ENCODE results near the gene PARD3B. TPM values are rescaled to one million over a fixed set of nuclear protein-coding genes. Genes with fewer than 3 reads are reported as not detected.

Gene PARD3B
- total RNA-seq, 6 experiments from 2014 or later = 5.3 to 11.2 (median 8.3) TPM

GRCh38 chr2:204842068-204842467 lies 296.8 kb downstream of the PARD3B start:
- H3K4me1 ChIP-seq = peaks cover 0 to 6% (median 0%) of the 10 kb centered on the region in 4 donors
- no peak overlapping the region for H3K4me3 ChIP-seq
- no peak overlapping the region for H3K27ac ChIP-seq
- no peaks in the 10 kb centered on the region for H3K36me3 ChIP-seq
- no peaks in the 10 kb centered on the region for H3K9me3 ChIP-seq
- 100% methylated on average over 1 of the region's 1 CpG for WGBS (ENCODE audit: insufficient coverage, low coverage, low lambda C conversion rate, missing lambda C conversion rate)
- intact Hi-C loops (cut with DNase I) = no loop called here
- no peaks in the 10 kb centered on the region for H3K27me3 ChIP-seq
- ATAC-seq (no peak), DNase-seq (no peak)
- TF ChIP-seq POLR2A (IDR thresholded peaks at IDR 0.05) = no peak
- TF ChIP-seq, protein P1, sequence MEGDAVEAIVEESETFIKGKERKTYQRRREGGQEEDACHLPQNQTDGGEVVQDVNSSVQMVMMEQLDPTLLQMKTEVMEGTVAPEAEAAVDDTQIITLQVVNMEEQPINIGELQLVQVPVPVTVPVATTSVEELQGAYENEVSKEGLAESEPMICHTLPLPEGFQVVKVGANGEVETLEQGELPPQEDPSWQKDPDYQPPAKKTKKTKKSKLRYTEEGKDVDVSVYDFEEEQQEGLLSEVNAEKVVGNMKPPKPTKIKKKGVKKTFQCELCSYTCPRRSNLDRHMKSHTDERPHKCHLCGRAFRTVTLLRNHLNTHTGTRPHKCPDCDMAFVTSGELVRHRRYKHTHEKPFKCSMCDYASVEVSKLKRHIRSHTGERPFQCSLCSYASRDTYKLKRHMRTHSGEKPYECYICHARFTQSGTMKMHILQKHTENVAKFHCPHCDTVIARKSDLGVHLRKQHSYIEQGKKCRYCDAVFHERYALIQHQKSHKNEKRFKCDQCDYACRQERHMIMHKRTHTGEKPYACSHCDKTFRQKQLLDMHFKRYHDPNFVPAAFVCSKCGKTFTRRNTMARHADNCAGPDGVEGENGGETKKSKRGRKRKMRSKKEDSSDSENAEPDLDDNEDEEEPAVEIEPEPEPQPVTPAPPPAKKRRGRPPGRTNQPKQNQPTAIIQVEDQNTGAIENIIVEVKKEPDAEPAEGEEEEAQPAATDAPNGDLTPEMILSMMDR (IDR thresholded peaks at IDR 0.05) = no peak

DNA sequence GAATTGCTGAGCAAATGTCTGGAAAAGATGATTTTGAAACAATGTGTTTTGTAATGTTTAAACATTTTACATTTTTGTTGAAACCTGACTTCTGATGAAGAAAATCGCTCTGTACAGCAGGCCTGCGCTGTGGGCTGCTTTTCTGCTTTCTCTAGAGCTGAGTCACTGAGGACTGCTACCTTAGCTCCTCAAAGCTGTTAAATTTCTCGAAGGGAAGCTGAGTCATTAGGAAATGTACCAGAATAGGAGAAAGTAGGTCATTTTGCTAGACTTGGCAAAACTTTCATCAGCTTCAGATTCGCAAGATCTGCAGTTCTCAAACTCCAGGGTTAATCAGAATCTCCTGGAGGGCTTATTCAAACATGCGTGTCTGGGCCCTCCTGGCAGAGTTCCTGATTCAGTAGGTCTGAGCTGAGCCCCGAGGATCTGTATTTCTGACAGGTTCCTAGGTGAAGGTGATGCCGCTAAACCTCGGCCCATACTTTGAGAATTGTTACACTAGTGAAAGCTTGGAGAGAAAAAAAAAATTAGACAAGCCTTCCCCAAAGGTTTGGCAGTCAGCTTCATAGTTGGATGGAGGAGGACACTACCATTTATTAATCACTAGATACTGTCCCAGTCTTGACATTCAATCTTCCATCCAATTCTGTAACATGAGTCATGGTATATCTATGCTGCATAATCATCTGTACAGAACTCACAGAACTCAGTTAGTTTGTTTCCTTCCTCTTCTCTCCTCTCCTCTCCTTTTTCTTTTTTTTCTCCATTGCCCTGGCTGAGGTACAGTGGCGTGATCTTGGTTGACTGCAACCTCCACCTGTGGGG lies 297.6 kb downstream of the PARD3B start:
- Histone ChIP-seq H3K4me1 (peaks cover 0 to 6% (median 0%) of the 10 kb centered on the region in 4 donors), H3K36me3 (no peaks in the 10 kb centered on the region), H3K27me3 (no peaks in the 10 kb centered on the region), H3K4me3 (no peak overlapping the region), H3K27ac (no peak overlapping the region), H3K9me3 (no peaks in the 10 kb centered on the region)
- WGBS (ENCODE audit: insufficient coverage, low coverage, low lambda C conversion rate, missing lambda C conversion rate) = 54% methylated on average over 9 of the region's 9 CpGs
- intact Hi-C loops (cut with DNase I) = no loop called here
- TF ChIP-seq, protein P1 (IDR thresholded peaks at IDR 0.05) = no peak
- no peak for TF ChIP-seq POLR2A (IDR thresholded peaks at IDR 0.05)
- DNase-seq = no peak
- ATAC-seq = peak; percentile 28 to 81 (median 54)

- Histone ChIP-seq H3K9me3 (no peaks in the 10 kb centered on the region), H3K27ac (no peak overlapping the region), H3K27me3 (no peaks in the 10 kb centered on the region), H3K4me3 (no peak overlapping the region), H3K36me3 (no peaks in the 10 kb centered on the region), H3K4me1 (peaks cover 0 to 6% (median 0%) of the 10 kb centered on the region in 4 donors)
- no peak for TF ChIP-seq POLR2A (IDR thresholded peaks at IDR 0.05)
- TF ChIP-seq, protein P1 (IDR thresholded peaks at IDR 0.05) = no peak
- DNase-seq = no peak
- intact Hi-C loops (cut with DNase I) = no loop called here
- no peak for ATAC-seq
- WGBS (ENCODE audit: insufficient coverage, low coverage, low lambda C conversion rate, missing lambda C conversion rate) = 87% methylated on average over 4 of the region's 4 CpGs
Measured at GRCh38 chr2:204846471-204846870, 301.2 kb downstream of the PARD3B start.

GRCh38 chr2:204849892-204850291 lies 304.6 kb downstream of the PARD3B start:
- Histone ChIP-seq H3K9me3 (no peaks in the 10 kb centered on the region), H3K27me3 (no peaks in the 10 kb centered on the region), H3K4me3 (no peak overlapping the region), H3K4me1 (no peaks in the 10 kb centered on the region), H3K27ac (no peak overlapping the region), H3K36me3 (no peaks in the 10 kb centered on the region)
- no peak for ATAC-seq
- TF ChIP-seq, protein P1 (IDR thresholded peaks at IDR 0.05) = no peak
- no peak for TF ChIP-seq POLR2A (IDR thresholded peaks at IDR 0.05)
- intact Hi-C loops (cut with DNase I) = no loop called here
- no peak for DNase-seq
- 92% methylated on average over 3 of the region's 3 CpGs for WGBS (ENCODE audit: insufficient coverage, low coverage, low lambda C conversion rate, missing lambda C conversion rate)
